ENCODE data around the gene MYZAP.
A peak's percentile ranks its signal among the peaks of the same experiment; 100 is the strongest.

The MYZAP gene

GRCh38 chr15:57631386-57632110 lies 39.8 kb downstream of the MYZAP start:
- no peak for DNase-seq

DNA sequence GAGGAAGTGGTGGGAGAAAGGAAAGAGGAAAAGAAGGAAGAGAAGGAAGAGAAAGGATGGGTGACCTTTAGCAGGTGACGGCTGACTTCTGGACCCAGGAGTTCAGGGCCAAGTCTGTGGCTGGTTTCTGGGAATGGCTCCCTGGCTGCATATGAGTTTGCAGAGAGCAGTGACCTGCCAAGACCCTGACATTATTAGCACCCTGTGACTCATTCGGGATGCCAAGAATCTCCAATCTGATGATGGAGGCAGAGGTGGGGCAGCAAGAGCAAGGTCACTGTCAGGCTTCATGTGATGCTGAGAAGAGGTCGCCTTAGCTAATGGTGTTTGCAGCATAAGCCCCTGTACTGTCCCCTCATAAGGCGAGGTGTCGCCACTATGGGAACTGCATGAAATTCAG lies 42.6 kb downstream of the MYZAP start:
- DNase-seq = no peak

DNA sequence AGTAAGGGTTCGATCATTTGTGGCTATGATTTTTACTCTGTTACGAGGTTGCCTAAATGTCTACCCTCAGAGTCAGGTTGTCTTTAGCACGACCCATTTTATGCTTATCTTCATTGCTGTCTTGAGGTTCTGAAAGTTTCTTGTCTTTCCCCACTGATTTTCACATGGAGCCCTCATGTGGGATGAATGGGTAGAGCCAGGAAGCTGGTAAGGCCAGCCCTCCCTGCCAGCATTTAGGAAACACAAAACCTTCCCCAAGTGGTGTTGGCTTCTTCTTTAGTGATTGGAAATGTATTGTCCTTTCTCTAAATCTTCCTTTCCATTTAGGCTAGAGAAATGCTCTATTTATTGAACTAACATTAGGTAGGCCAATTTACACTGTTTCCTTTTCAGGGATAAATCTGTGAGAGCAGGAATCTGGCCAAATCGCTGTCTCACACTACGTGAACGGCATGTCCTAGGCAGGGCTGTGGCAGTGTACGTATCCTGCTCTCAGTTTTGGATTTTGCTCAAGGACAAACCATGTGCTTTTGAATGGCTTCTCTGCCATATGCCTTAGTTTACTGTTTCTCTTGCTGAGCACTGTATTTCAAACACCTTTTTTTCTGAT lies 43.7 kb downstream of the MYZAP start:
- no peak for DNase-seq

- DNase-seq = no peak
Measured at GRCh38 chr15:57637846-57638245, 46.1 kb downstream of the MYZAP start.

DNA sequence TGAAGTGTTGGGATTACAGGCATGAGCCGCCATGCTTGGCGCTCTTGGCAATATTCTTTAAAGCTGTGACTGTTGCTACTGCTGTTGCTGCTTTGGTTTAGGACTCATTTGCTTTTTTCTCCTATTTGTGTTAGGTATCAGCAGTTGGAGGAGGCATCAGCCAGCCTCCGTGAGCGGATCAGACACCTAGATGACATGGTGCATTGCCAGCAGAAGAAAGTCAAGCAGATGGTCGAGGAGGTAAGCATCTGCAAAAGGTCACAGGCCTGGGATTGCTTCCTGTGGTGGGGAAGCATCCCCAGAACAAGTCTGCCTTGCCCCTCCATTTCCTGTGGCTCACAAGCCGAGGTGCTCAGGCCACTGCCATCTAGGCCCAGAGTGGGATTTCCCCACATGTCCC lies 47.6 kb downstream of the MYZAP start:
- no peak for DNase-seq

GRCh38 chr15:57640930-57641682 lies 49.4 kb downstream of the MYZAP start:
- DNase-seq = peak; percentile 11

GRCh38 chr15:57643826-57644225 lies 52.1 kb downstream of the MYZAP start:
- no peak for DNase-seq

- no peak for DNase-seq
Measured at GRCh38 chr15:57646087-57646486, 54.4 kb downstream of the MYZAP start.

GRCh38 chr15:57647071-57647790 lies 55.5 kb downstream of the MYZAP start:
- DNase-seq = no peak

DNA sequence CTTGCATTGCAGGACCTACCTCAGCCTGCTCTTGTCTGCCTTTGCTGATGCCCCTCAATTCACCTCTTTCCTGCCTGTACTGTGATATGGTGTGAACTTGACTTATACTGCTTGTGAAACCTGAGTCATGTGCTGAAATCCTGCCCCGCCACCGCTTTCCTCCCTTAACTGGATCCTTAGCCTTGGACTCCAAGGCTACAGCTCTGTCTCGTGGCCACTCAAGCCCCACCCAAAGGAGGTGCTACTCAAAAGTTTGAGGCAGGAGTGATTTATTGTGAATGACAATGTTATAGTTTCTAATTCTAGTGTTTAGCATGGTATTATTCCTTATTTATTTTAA lies 56.1 kb downstream of the MYZAP start:
- DNase-seq = no peak

GRCh38 chr15:57649138-57649537 lies 57.4 kb downstream of the MYZAP start:
- DNase-seq = no peak

GRCh38 chr15:57651445-57651844 lies 59.7 kb downstream of the MYZAP start:
- no peak for DNase-seq

DNA sequence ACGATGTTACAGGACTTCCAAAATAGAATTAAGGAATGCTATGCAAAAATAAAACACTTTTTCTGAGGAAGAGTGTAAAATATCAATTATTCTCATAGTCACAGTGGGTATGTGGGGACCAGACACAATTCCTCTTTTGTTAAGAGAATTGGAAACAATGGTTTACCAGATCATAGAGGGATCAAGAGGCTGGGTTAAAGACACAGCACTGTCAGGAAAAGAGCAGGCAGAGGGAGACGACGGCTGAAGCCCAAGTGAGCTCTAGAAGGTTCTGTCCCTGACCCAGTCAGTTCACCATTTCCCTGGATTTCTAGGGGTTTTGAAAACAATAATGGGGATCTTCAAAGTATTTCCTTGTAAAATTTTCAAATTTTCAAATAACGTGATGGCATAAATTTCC lies 60.8 kb downstream of the MYZAP start:
- no peak for DNase-seq

GRCh38 chr15:57654153-57654852 lies 62.6 kb downstream of the MYZAP start:
- no peak for DNase-seq

DNA sequence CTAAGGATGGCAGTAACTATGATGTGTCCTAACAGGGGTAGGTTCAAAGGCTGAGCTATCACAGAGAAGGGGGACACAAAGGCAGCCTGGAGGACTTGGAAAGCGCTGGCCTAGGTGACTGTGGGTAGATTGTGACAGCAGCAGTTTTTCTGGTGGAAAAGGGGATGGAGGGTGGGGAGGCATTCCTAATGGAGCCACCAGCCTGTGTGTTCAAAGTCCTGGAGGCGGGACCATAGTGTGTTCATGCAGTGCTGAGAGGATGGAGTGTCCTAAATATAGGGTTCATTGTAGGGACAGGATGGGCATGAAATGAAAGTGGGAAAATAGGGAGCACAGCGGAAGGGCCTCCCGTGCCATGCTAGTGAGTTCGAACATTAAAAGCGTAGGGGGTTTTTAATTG lies 63.3 kb downstream of the MYZAP start:
- no peak for DNase-seq

DNA sequence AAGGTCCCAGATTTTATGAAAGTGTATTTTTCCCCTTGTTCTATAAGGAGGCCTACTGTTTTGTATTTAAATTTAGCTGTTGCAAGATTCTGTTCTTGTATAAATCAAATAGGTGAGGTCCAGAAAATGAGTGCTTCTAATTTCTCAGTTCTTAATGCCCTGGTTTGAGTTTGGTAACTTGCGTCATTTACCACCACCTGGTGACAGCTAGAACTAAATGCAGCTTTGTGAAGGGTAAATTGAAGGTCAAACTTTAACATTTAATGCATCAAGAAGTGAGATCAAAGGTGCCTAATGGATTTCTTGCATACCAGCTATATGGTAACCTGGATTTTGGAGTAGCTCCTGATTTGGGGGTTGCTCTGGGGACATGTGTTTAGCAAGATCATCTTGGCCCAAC lies 64.1 kb downstream of the MYZAP start:
- no peak for DNase-seq

- DNase-seq = no peak
Measured at GRCh38 chr15:57656434-57656833, 64.7 kb downstream of the MYZAP start.

- no peak for DNase-seq
Measured at GRCh38 chr15:57657619-57658018, 65.9 kb downstream of the MYZAP start.

DNA sequence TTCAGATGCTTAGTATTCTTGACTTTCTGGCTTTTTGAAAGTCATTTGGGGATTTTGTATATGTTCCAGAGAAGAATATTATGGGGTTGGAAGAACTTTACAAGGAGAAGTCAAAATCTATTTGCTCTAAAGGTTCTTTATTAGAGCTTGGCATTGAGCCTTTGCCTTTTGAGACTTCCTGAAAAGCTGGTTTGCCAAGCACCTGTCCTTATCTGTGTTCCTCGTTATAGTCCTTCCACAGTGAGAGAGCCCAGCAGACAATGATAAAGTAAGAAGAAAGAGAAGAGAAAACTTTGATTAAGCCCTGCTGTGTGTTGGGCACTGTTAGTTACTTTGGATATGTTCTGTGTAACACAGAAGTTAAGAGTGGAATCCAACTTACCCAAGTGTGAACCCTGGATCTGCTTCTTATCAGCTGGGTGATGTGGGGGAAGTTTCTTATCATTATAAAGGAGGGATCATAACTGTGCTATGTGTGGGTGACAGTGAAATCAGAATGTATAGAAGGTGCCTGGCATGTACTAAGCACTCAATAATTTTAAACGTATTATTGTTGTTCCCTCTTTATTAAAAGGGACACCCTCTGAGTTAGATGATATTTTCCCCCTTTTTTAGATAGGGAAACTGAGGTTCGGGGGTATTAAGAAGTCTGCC lies 70.5 kb downstream of the MYZAP start:
- DNase-seq = no peak

GRCh38 chr15:57662802-57663201 lies 71.1 kb downstream of the MYZAP start:
- no peak for DNase-seq

DNA sequence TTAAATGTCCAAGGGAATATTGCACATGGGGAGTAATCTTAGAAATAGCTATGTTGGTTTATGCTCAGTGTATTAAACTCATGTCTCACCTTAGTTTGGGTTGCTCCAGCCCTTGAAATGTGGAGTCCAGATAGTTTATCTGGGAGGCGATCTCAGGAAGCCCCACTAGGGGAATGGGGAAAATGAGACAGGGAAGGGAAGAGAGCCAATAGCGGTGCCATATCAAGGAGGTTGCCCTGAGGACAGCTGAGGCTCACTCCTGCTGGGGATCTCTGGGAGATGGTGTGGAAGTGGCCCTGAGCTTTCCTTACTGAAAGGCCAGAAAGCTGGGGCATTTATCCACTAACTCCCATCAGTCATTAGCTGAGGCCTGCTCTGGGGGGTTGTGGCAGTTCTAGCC lies 71.6 kb downstream of the MYZAP start:
- DNase-seq = no peak

DNA sequence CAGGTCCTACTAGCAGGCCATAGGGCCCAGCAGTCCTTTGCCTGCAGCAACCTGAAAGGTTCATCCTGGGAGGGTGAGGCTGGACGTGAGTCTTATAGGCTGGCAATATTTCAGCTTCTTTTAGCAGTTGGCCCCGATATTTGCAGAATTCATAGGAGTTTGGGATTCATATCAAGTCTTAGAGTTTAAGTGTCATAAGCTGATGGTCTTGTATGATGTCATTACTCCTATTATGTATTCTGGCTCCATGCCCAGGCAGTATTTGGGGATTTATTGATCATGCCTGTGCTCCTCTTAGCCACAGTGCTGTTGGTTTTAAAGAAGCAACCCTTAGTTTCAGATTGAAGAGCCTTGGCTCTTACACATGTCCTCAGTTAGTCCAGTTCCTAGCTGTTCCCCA lies 73.5 kb downstream of the MYZAP start:
- no peak for DNase-seq

DNA sequence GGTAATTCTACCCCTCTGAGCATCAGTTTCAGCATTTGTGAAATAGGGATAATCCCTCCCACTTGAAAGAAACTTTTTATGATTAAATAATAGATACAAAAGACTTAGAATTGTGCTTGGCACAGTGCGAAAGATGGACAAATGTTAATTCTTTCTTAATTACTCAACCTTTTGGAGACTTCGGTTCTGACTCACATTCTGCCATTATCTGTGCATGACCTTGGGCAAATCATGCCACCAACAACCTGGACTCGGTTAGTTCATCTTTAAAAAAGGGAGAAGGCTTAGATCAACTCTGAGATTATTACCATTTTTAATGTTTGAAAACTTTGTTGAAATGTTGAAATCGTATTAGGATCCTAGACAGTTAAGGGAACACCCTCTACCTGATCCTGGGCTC lies 74.2 kb downstream of the MYZAP start:
- no peak for DNase-seq
